SU-DHL-6 (cell line): ENCODE data around the gene LIN7B.

ENCODE experiments used
- H2AFZ ChIP-seq: fragments of 200-600 bp; sonication (generic); 2 replicates; pipeline ENCODE4 v1.6.1; 2014; ENCODE audit warnings: low read depth, mild to moderate bottlenecking, moderate library complexity, mixed read lengths, antibody characterized with exemption, low read length; ENCODE audit not compliant: severe bottlenecking
- H3F3A ChIP-seq: fragments of 200-600 bp; shearing (Covaris generic); 2 replicates; pipeline ENCODE4 v1.6.0; 2016; ENCODE audit warnings: antibody characterized with exemption, mild to moderate bottlenecking; ENCODE audit not compliant: insufficient read depth
- H3K27ac ChIP-seq: fragments of 200-600 bp; sonication (generic); 2 replicates; pipeline ENCODE4 v1.5.1; 2016; ENCODE audit warnings: low read depth, mild to moderate bottlenecking, low read length, moderate library complexity, mixed read lengths
- H3K27me3 ChIP-seq: fragments of 200-600 bp; sonication (generic), shearing (Covaris generic); 2 replicates; pipeline ENCODE4 v1.6.0; 2014; ENCODE audit warnings: mild to moderate bottlenecking, low read length
- H3K36me3 ChIP-seq: fragments of 200-600 bp; sonication (generic); 2 replicates; pipeline ENCODE4 v1.6.1; 2014; ENCODE audit warnings: mild to moderate bottlenecking, low read length, mixed read lengths
- H3K4me2 ChIP-seq: fragments of 300-600, 200-600 bp; shearing (Covaris generic), sonication (generic); 2 replicates; pipeline ENCODE4 v1.6.0; 2014; ENCODE audit warnings: low read length, low read depth, mild to moderate bottlenecking; ENCODE audit not compliant: poor library complexity, severe bottlenecking
- H3K4me3 ChIP-seq: fragments of 200-600 bp; sonication (generic); 2 replicates; pipeline ENCODE4 v1.5.1; 2014; ENCODE audit warnings: antibody characterized with exemption, low read length, mild to moderate bottlenecking, mixed read lengths; ENCODE audit not compliant: insufficient read depth, poor library complexity, severe bottlenecking
- H3K79me2 ChIP-seq: fragments of 200-600 bp; sonication (generic); 2 replicates; pipeline ENCODE4 v1.6.1; 2014; ENCODE audit warnings: mild to moderate bottlenecking, low read length, moderate library complexity; ENCODE audit not compliant: insufficient read depth
- H3K9ac ChIP-seq: fragments of 200-600 bp; sonication (generic); 2 replicates; pipeline ENCODE4 v1.7.0; 2014; ENCODE audit warnings: mild to moderate bottlenecking, low read length
- H3K9me2 ChIP-seq: fragments of 200-600 bp; sonication (generic); replicated peaks from 2 replicates; pipeline ENCODE4 v1.6.1; 2014; ENCODE audit warnings: low read length; ENCODE audit not compliant: insufficient read depth
- H3K9me3 ChIP-seq: fragments of 200-600 bp; sonication (generic); 2 replicates; pipeline ENCODE4 v1.6.1; 2014; ENCODE audit warnings: low read length, mixed read lengths; ENCODE audit not compliant: insufficient read depth
- H4K20me1 ChIP-seq: fragments of 200-600 bp; sonication (generic); 2 replicates; pipeline ENCODE4 v1.6.1; 2014; ENCODE audit warnings: low read depth, mild to moderate bottlenecking, antibody characterized with exemption, low read length, moderate library complexity, mixed read lengths
- CTCF ChIP-seq: fragments of 200-600 bp; sonication (generic); IDR thresholded peaks from one replicate; pipeline ENCODE4 v1.5.1; 2017; ENCODE audit warnings: antibody characterized with exemption, mild to moderate bottlenecking, low read length, moderate library complexity; ENCODE audit not compliant: insufficient read depth, poor library complexity, severe bottlenecking
- EZH2phosphoT487 ChIP-seq: fragments of 200-600 bp; sonication (generic), shearing (Covaris generic); conservative IDR thresholded peaks from 2 replicates; pipeline ENCODE4 v1.6.1; 2018; ENCODE audit warnings: mild to moderate bottlenecking, antibody characterized with exemption, low read length, moderate library complexity, mixed read lengths

LIN7B gene

GRCh38 chr19:49084206-49085019 lies 29.8 kb upstream of the LIN7B start:
- Histone ChIP-seq H3K9me2 (no peaks in the 10 kb centered on the region), H3K27ac (peak overlapping the region; percentile 62), H3K27me3 (no peaks in the 10 kb centered on the region), H3K4me3 (peak overlapping the region; percentile 49), H3K4me2 (peak overlapping the region; percentile 94), H2AFZ (peak overlapping the region; percentile 78), H3K36me3 (peaks cover 23% of the 10 kb centered on the region), H3F3A (no peaks in the 10 kb centered on the region), H3K9me3 (no peaks in the 10 kb centered on the region), H4K20me1 (peaks cover 27% of the 10 kb centered on the region), H3K9ac (peak overlapping the region; percentile 79), H3K79me2 (peaks cover 42% of the 10 kb centered on the region)
- TF ChIP-seq EZH2phosphoT487 (no peak), CTCF (no peak)

GRCh38 chr19:49085020-49085867 lies 28.9 kb upstream of the LIN7B start, which contains the start of gene SNRNP70:
Gene SNRNP70, plus strand, starts transcription at chr19:49085451. Its CDS starts 964 bp downstream, at chr19:49086415.
- peaks cover 27% of the 10 kb centered on the region for H4K20me1 ChIP-seq
- H3K27ac ChIP-seq = peak within 1 kb of the TSS; percentile 62
- peak within 1 kb of the TSS; percentile 95 for H3K4me3 ChIP-seq
- peaks cover 50% of the 10 kb centered on the region for H3K79me2 ChIP-seq
- peak within 1 kb of the TSS; percentile 94 for H3K4me2 ChIP-seq
- peak within 1 kb of the TSS; percentile 78 for H2AFZ ChIP-seq
- H3K9me2 ChIP-seq = no peaks in the 10 kb centered on the region
- no peaks in the 10 kb centered on the region for H3K27me3 ChIP-seq
- H3K9ac ChIP-seq = peak within 1 kb of the TSS; percentile 79
- H3K9me3 ChIP-seq = no peaks in the 10 kb centered on the region
- H3F3A ChIP-seq = no peaks in the 10 kb centered on the region
- peaks cover 23% of the 10 kb centered on the region for H3K36me3 ChIP-seq
- TF ChIP-seq CTCF (no peak), EZH2phosphoT487 (no peak)

- peak overlapping the region; percentile 79 for H3K9ac ChIP-seq
- TF ChIP-seq EZH2phosphoT487 (no peak), CTCF (no peak)
- H3K9me3 ChIP-seq = no peaks in the 10 kb centered on the region
- peak overlapping the region; percentile 95 for H3K4me3 ChIP-seq
- H2AFZ ChIP-seq = no peak overlapping the region
- no peaks in the 10 kb centered on the region for H3F3A ChIP-seq
- peak overlapping the region; percentile 62 for H3K27ac ChIP-seq
- peaks cover 27% of the 10 kb centered on the region for H4K20me1 ChIP-seq
- H3K79me2 ChIP-seq = peaks cover 56% of the 10 kb centered on the region
- peaks cover 26% of the 10 kb centered on the region for H3K36me3 ChIP-seq
- H3K9me2 ChIP-seq = no peaks in the 10 kb centered on the region
- H3K4me2 ChIP-seq = peak overlapping the region; percentile 94
- no peaks in the 10 kb centered on the region for H3K27me3 ChIP-seq
These were observed 28.3 kb upstream of the LIN7B start for GRCh38 chr19:49085868-49086232.
